Activated CD4-positive, alpha-beta T cell treated with anti-CD3 and anti-CD28 coated beads for 1 hour (primary cell): ENCODE data around the gene MYMK.

Experiments
- DNase-seq: peaks from one replicate; pipeline ENCODE4 v3.0.0-alpha.2; 2020

MYMK gene

DNA sequence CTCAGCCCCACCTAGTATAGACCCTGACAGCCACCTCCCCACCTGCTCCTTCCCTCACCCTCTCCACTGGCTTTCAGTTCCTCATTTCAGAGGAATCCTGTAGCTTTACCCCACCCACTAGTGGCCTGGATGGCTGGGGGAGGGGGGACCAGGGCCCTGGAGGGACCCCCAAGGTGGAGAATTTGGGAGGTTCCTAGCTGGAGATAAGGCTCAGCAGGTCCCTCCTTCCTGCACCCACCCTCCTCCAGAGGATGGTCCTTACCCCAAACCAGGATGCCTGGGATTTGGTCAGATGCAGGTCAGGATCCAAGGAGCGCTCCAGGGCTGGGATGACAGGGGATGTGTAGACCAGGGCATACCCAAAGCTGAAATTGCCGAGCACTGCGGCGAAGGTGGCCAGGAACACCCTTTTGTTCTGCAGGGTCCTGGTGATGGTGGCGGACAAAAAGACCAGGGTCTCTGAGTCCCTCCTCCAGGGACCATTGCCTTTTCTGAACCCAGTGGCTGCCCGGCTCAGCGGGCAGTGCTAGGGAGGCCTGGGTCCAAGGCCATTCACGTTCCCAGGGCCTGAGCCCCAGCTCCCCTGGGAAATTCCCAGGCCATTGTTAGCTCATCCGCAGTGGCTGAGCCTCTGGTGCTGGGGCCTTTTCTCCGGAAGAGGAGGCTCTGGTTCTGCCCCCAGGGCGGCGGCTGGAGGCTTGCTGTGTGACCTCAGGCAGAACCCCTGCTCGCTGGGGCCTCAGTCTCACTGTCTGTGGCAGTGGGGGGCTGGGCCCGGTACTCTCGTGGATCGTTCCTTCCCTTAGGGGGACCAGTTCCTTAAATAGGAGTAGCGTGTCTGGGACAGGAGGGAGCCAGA, 46.5 kb downstream of the MYMK start:
- no peak for DNase-seq

DNA sequence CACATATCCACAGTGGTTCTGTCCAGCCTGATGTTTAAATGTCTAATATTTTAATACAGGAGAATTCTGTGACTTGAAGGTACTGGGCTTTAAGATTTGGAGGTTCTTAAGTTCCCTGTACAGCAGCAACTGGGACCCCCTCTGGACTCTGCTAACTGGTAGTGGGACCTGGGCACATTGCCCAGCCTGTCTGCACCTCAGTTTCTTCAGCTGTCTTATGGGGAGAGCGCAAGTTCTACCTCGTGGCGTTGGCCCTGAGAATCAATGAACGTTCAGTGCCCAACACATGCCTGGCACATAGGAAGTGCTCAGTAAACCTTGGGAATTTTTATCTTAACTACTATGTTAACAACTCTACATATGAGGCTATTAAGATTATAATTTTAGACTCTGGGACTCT, 47.3 kb downstream of the MYMK start:
- DNase-seq, result no peak

GRCh38 chr9:133476941-133477340, 47.8 kb downstream of the MYMK start:
- no peak for DNase-seq

- no peak for DNase-seq
These were observed 48.5 kb downstream of the MYMK start for GRCh38 chr9:133476036-133476931.

- no peak for DNase-seq
These were observed 49.3 kb downstream of the MYMK start for GRCh38 chr9:133475292-133476012.

DNA sequence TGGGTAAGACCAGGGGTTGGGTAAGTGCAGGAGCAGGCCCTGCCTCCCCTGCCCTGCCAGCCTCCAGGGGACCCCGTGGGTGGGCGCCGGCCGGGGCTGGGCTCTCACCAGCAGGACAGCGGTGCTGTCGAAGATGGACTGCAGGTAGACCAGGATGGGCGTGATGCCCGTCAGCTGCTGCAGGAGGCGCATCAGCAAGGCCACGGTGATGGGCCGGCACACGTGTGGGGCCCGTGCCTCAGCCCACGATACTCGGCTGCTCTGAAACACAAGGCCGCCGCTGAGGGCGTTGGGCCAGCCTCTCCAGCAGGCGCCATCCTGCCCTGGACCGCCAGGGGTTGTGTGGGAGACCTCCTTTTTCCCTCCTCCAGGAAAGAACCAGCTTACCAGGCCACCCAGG, 49.9 kb downstream of the MYMK start:
- no peak for DNase-seq

- no peak for DNase-seq
These were observed 50.5 kb downstream of the MYMK start for GRCh38 chr9:133474215-133474614.

DNA sequence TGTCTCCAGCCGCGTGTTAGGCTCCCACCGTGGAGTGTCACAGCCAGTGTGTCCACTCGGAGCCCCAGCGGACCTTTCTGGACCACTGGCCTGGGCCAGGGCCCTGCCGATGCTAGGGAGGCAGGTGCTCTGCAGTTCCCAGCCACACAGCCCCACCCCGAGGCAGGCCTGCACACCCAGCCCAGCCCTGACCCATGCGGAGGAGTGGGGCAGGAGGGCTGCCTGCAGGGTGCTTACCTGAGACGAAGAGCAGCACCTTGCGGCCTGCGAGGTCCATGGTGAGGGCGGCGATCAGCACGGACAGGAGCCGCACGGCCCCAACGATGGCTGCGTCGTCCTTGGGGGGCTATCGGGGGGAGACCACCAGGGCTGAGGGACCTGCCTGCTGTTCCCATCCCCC, 51.0 kb downstream of the MYMK start:
- no peak for DNase-seq

GRCh38 chr9:133472753-133473378, 51.9 kb downstream of the MYMK start:
- no peak for DNase-seq

DNA sequence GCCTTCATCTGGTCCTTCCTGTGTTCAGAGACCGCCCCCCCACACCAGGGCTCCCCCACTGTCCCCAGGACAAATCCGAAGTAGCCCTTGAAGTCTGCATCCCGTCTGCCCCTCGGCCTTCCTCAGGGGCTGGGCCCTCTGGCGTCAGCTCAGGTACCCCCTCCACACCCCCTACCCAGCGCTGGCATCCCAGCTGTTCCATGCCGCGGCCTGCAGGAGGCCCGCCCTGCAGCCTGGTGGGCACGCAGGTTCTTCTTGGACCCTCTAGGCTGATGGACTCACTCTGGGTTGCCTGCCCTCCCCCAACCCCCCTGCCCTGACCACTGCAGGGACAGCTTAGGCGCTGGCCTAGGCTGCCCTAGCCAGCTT, 52.5 kb downstream of the MYMK start:
- DNase-seq, result no peak

DNA sequence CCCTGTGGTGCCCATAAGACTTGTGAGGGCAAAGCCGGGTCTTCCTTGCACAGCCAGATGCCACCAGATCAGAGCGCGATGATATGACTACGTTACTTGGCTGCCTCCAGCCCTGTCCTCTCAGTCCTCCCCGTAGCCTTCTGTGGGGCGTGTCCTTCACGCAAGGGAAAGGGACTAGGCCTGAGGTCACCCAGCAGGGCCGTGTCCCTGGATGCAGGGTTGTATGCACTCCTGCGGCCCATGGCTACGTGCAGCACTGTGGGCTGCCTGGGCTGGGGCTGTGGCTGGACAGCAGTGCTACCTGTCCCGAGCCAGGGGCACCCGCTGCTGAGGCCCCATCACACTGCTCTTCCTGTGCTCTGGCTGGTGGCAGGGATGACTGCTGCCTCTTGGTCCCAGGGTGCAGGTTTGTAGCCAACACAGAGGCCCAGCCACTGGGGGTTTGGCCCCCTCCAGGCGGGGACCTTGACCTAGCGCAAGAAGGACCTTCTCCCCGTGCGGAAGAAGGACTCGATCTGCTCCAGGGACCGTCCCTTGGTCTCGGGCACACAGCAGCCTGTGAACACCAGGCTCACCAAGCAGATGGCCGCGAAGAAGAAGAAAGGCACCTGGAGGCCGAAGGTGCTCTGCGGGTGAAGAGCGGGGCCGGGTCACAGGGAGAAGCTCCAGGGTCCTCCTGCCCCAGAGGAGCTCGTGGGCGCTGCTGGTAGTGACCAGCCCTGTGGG, 53.0 kb downstream of the MYMK start:
- no peak for DNase-seq

- DNase-seq, result no peak
These were observed 53.8 kb downstream of the MYMK start for GRCh38 chr9:133470988-133471387.

- DNase-seq, result no peak
These were observed 54.3 kb downstream of the MYMK start for GRCh38 chr9:133470427-133470924.

- no peak for DNase-seq
These were observed 55.9 kb downstream of the MYMK start for GRCh38 chr9:133468777-133469421.

GRCh38 chr9:133468374-133468773, 56.4 kb downstream of the MYMK start:
- no peak for DNase-seq

DNA sequence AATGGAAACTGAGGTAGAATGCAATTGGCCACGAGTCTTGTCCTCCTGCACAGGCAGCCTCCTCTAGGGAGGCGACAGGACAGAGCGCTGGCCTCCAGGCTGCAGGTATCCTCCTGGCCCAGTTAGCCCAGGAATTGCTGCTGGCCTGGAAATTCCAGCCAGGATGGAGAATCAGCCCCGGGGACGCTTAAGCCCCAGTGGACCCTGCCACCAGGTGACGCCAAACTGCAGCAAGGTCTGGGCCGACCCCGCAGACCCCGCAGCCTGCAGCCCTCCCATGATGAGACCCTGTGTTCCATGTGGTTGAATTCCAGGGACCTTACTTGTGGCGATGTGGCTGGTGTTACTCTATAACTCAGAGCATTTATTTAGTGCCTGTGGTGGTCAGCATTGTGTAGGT, 57.7 kb downstream of the MYMK start:
- DNase-seq, result no peak

- DNase-seq, result no peak
These were observed 58.8 kb downstream of the MYMK start for GRCh38 chr9:133465984-133466383.

- no peak for DNase-seq
These were observed 60.1 kb downstream of the MYMK start for GRCh38 chr9:133464638-133465037.
